Endothelial cell of umbilical vein (primary cell): ENCODE measurements around the gene KCND2. TPM values are rescaled to one million over a fixed set of nuclear protein-coding genes. Genes with fewer than 3 reads are reported as not detected.

ENCODE experiments used
- BruUV-seq: library from RNA; stranded (reverse); fragments of 400-500 nt; replicated peaks from 2 replicates; lab custom pipeline; 2021; lab: Mats Ljungman, UMichigan
- CTCF ChIA-PET: fragments of 300-600, 350-600 bp; sonication (Branson Sonifier 250); formaldehyde crosslinking; loops from one replicate; lab custom pipeline; 2021; ENCODE audit warnings: antibody characterized with exemption, inconsistent platforms; lab: Charles Lee
- POLR2A ChIA-PET: fragments of 300-600, 350-600 bp; sonication (Branson Sonifier 250); formaldehyde crosslinking; loops from one replicate; lab custom pipeline; 2021; ENCODE audit warnings: antibody characterized with exemption, inconsistent platforms; lab: Charles Lee
- DNase-seq: peaks from one replicate; pipeline ENCODE4 v3.0.0-alpha.2; 2011; ENCODE audit warnings: low read depth, low spot score
- FAIRE-seq: peaks from 2 replicates; lab custom pipeline; 2011; peaks lifted over from hg19 to GRCh38; lab: Jason Lieb, UNC
- H2AFZ ChIP-seq: 2 replicates; pipeline ENCODE4 v1.6.0; 2012; ENCODE audit warnings: low read depth, low read length, control low read depth, inconsistent platforms
- H3K27ac ChIP-seq: 2 replicates; pipeline ENCODE4 v1.5.1; 2011; ENCODE audit warnings: low read depth, mild to moderate bottlenecking, control low read depth, low read length, moderate library complexity; ENCODE audit not compliant: insufficient read depth
- H3K27me3 ChIP-seq, 2 experiments: 2 replicates each; pipeline versions ENCODE4 v1.6.0 to v1.6.1; 2011; ENCODE audit warnings: low read length in 2 of 2, mixed read lengths in 1 of 2; ENCODE audit not compliant: control insufficient read depth in 2 of 2, insufficient read depth in 2 of 2
- H3K36me3 ChIP-seq, 2 experiments: 2 replicates in 1 of 2; 3 replicates in 1 of 2; pipeline ENCODE4 v1.5.1; 2011; ENCODE audit warnings: low read length in 2 of 2, mild to moderate bottlenecking in 1 of 2, moderate library complexity in 1 of 2; ENCODE audit not compliant: control insufficient read depth in 2 of 2, insufficient read depth in 2 of 2; ENCODE audit errors: extremely low read depth in 1 of 2
- H3K4me1 ChIP-seq: 3 replicates; pipeline ENCODE4 v1.5.1; 2011; ENCODE audit warnings: mild to moderate bottlenecking, low read length; ENCODE audit not compliant: control insufficient read depth, insufficient read depth; ENCODE audit errors: extremely low read depth
- H3K4me2 ChIP-seq: 2 replicates; pipeline ENCODE4 v1.6.1; 2011; ENCODE audit warnings: low read length, control low read depth, mixed read lengths; ENCODE audit not compliant: insufficient read depth
- H3K4me3 ChIP-seq, 3 experiments: fragments of 200-600 bp in 1 of 3; sonication (generic), shearing (Covaris generic) in 1 of 3; replicated peaks in 1 of 3; 2 replicates each; pipeline ENCODE4 v1.5.1; 2011 to 2016; ENCODE audit warnings: control low read depth in 3 of 3, low read length in 3 of 3, mild to moderate bottlenecking in 2 of 3, inconsistent platforms in 1 of 3, low read depth in 1 of 3, moderate library complexity in 1 of 3; ENCODE audit not compliant: insufficient read depth in 1 of 3
- H3K79me2 ChIP-seq: 2 replicates; pipeline ENCODE4 v1.6.0; 2012; ENCODE audit warnings: low read length, inconsistent platforms; ENCODE audit not compliant: control insufficient read depth, insufficient read depth
- H3K9ac ChIP-seq: replicated peaks from 2 replicates; pipeline ENCODE3; 2011; ENCODE audit warnings: low read length, control low read depth; ENCODE audit not compliant: insufficient read depth; ENCODE audit errors: extremely low read depth
- H3K9me1 ChIP-seq: replicated peaks from 3 replicates; pipeline ENCODE4 v1.6.0; 2011; ENCODE audit warnings: mild to moderate bottlenecking, low read length; ENCODE audit not compliant: control insufficient read depth, insufficient read depth; ENCODE audit errors: extremely low read depth
- H3K9me3 ChIP-seq: replicated peaks from 2 replicates; pipeline ENCODE4 v1.5.1; 2012; ENCODE audit warnings: low read length, inconsistent platforms; ENCODE audit not compliant: control insufficient read depth, insufficient read depth
- H4K20me1 ChIP-seq: replicated peaks from 2 replicates; pipeline ENCODE3; 2011; ENCODE audit warnings: mild to moderate bottlenecking, low read length; ENCODE audit not compliant: control insufficient read depth, insufficient read depth; ENCODE audit errors: extremely low read depth
- EZH2 ChIP-seq: IDR thresholded peaks from 2 replicates; pipeline ENCODE4 v1.6.1; 2012; ENCODE audit warnings: borderline replicate concordance, low read depth, mild to moderate bottlenecking, moderate library complexity, low read length, inconsistent platforms; ENCODE audit not compliant: severe bottlenecking
- FOS ChIP-seq: IDR thresholded peaks from 2 replicates; pipeline ENCODE4 v1.6.1; 2011; ENCODE audit warnings: mild to moderate bottlenecking, low read length, moderate library complexity, borderline replicate concordance; ENCODE audit not compliant: insufficient read depth
- GATA2 ChIP-seq: IDR thresholded peaks from 2 replicates; pipeline ENCODE4 v1.7.0; 2011; ENCODE audit warnings: low read depth, mild to moderate bottlenecking, moderate library complexity, mixed read lengths, low read length; ENCODE audit not compliant: insufficient read length, insufficient read depth
- JUN ChIP-seq: IDR thresholded peaks from 2 replicates; pipeline ENCODE4 v1.6.1; 2011; ENCODE audit warnings: borderline replicate concordance, low read depth; ENCODE audit not compliant: insufficient read length, insufficient read depth
- MYC ChIP-seq: IDR thresholded peaks from one replicate; pipeline ENCODE4 v1.6.1; 2011; ENCODE audit warnings: mild to moderate bottlenecking, low read depth, low read length
- POLR2A ChIP-seq: IDR thresholded peaks from 2 replicates; pipeline ENCODE4 v1.6.1; 2012; ENCODE audit warnings: low read depth, mild to moderate bottlenecking, control low read depth, low read length
- POLR2AphosphoS5 ChIP-seq: IDR thresholded peaks from 2 replicates; pipeline ENCODE4 v1.6.1; 2012; ENCODE audit warnings: low read depth, mild to moderate bottlenecking, control low read depth, low read length, moderate library complexity; ENCODE audit not compliant: insufficient read depth
- dilution Hi-C: fragments of 300-500 bp; cut with MboI; formaldehyde crosslinking; loops from one replicate; pipeline ENCODE4 v1.15.0; 2019; ENCODE audit warnings: low sequenced_read_pairs; ENCODE audit not compliant: extremely low pct_ligation_motif_present
- intact Hi-C: fragments of 100-400 bp; cut with micrococcal nuclease; formaldehyde crosslinking; loops from one replicate; pipeline ENCODE4 v1.10.0; 2022
- polyA plus RNA-seq, 4 experiments: library from polyadenylated mRNA; depleted of rRNA in 3 of 4; stranded (reverse) in 3 of 4; unstranded in 1 of 4; fragments of >200 nt; gene quantifications; 2 replicates each; pipeline versions ENCODE4 v1.2.1 to v1.2.3, GENCODE V29; 2011 to 2012; ENCODE audit warnings: missing spikeins in 1 of 4
- total RNA-seq: library from RNA; stranded (reverse); gene quantifications from 2 replicates; pipeline ENCODE4 v1.2.3, GENCODE V29; 2021
- TF ChIP-seq, protein P1 (sequence below): IDR thresholded peaks from 2 replicates; pipeline ENCODE4 v1.6.1; 2011; ENCODE audit not compliant: insufficient read depth, insufficient read length
- TF ChIP-seq, protein P2 (sequence below), 2 donors: IDR thresholded peaks; 1 replicate in 1 of 2; 2 replicates in 1 of 2; pipeline ENCODE4 v1.5.1; 2011; ENCODE audit warnings: low read length in 2 of 2, mild to moderate bottlenecking in 2 of 2, moderate library complexity in 2 of 2, control low read depth in 1 of 2, inconsistent platforms in 1 of 2, low read depth in 1 of 2; ENCODE audit not compliant: insufficient read depth in 1 of 2; ENCODE audit errors: extremely low read depth in 1 of 2

KCND2 gene
- total and polyA plus RNA-seq, 2 donors (not counting 3 experiments of a cell fraction or from before 2014, with no cell fraction given): not detected

DNA sequence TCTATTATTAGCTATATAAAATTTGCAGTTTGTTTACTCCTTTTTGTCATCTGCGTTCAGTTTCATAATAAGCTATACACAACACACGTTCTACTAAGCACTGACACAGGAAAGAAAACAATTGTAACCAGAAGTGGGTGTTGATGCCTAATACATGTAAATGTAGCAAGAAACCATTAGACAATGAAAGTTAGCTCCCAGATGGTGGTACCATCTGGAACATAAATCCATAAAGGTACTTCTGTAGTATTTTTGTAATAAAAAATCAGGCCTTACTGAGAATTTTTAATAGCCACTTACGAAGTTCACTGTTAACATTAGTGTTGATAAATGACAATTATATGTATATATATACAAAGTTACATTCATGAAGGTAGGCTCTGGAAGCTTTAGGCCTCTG lies 194.7 kb downstream of the KCND2 start:
- POLR2A ChIA-PET: no interaction called here
- no peak for DNase-seq
- Histone ChIP-seq H4K20me1 (no peaks in the 10 kb centered on the region), H3K9ac (no peak overlapping the region), H3K79me2 (no peaks in the 10 kb centered on the region), H3K4me2 (no peak overlapping the region), H3K4me3 (no peak overlapping the region), H3K27me3 (no peaks in the 10 kb centered on the region), H3K9me1 (no peaks in the 10 kb centered on the region), H3K4me1 (no peaks in the 10 kb centered on the region), H3K9me3 (no peaks in the 10 kb centered on the region), H3K36me3 (no peaks in the 10 kb centered on the region), H2AFZ (no peak overlapping the region), H3K27ac (no peak overlapping the region)
- intact Hi-C loops: no loop called here
- CTCF ChIA-PET: interaction anchor here (0.8 kb wide), 1 partner anchor 19 kb away, joined by 3 read pairs; no protein-coding TSS in a partner anchor
- FAIRE-seq: no peak
- dilution Hi-C loops: no loop called here
- no TSS peak for BruUV-seq
- TF ChIP-seq POLR2AphosphoS5: no peak
- TF ChIP-seq, protein P1, sequence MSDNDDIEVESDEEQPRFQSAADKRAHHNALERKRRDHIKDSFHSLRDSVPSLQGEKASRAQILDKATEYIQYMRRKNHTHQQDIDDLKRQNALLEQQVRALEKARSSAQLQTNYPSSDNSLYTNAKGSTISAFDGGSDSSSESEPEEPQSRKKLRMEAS: no peak
- no peak for TF ChIP-seq POLR2A
- no peak for TF ChIP-seq GATA2
- no peak for TF ChIP-seq FOS
- TF ChIP-seq, protein P2, sequence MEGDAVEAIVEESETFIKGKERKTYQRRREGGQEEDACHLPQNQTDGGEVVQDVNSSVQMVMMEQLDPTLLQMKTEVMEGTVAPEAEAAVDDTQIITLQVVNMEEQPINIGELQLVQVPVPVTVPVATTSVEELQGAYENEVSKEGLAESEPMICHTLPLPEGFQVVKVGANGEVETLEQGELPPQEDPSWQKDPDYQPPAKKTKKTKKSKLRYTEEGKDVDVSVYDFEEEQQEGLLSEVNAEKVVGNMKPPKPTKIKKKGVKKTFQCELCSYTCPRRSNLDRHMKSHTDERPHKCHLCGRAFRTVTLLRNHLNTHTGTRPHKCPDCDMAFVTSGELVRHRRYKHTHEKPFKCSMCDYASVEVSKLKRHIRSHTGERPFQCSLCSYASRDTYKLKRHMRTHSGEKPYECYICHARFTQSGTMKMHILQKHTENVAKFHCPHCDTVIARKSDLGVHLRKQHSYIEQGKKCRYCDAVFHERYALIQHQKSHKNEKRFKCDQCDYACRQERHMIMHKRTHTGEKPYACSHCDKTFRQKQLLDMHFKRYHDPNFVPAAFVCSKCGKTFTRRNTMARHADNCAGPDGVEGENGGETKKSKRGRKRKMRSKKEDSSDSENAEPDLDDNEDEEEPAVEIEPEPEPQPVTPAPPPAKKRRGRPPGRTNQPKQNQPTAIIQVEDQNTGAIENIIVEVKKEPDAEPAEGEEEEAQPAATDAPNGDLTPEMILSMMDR (IDR thresholded peaks at IDR 0.05; ENCODE audit: extremely low read depth in 1 of 2, insufficient read depth in 1 of 2, low read depth in 1 of 2, low read length in 2 of 2): no peak
- TF ChIP-seq EZH2: no peak
- TF ChIP-seq JUN: no peak
- no peak for TF ChIP-seq MYC
